HepG2 (cell line): ENCODE results near the gene CNTF. TPM values are rescaled to one million over a fixed set of nuclear protein-coding genes. Genes with fewer than 3 reads are reported as not detected.
A peak's percentile ranks its signal among the peaks of the same experiment; 100 is the strongest.

ENCODE experiments used
- BRCA1 ChIP-seq: sonication (generic); formaldehyde crosslinking; IDR thresholded peaks from 2 replicates; pipeline ENCODE4 v1.4.0; 2020; ENCODE audit warnings: missing genetic modification reagents
- CENPT ChIP-seq: sonication (generic); formaldehyde crosslinking; IDR thresholded peaks from 2 replicates; pipeline ENCODE4 v1.8.0; 2022; ENCODE audit warnings: low read depth, mild to moderate bottlenecking, moderate library complexity, missing genetic modification reagents
- DNMT1 ChIP-seq: sonication (generic); formaldehyde crosslinking; IDR thresholded peaks from 2 replicates; pipeline ENCODE4 v1.5.1; 2020; ENCODE audit warnings: mild to moderate bottlenecking, missing genetic modification reagents
- EHMT2 ChIP-seq: fragments of 200-600 bp; sonication (generic); IDR thresholded peaks from 2 replicates; pipeline ENCODE4 v1.7.0; 2017; ENCODE audit warnings: antibody characterized with exemption, low read depth, low read length, borderline replicate concordance
- FOXM1 ChIP-seq: sonication (generic); formaldehyde crosslinking; IDR thresholded peaks from 2 replicates; pipeline ENCODE4 v1.5.0; 2020; ENCODE audit warnings: missing genetic modification reagents
- GATAD2A ChIP-seq: IDR thresholded peaks from 2 replicates; pipeline ENCODE4 v1.6.1; 2016
- HES4 ChIP-seq: sonication (generic); formaldehyde crosslinking; IDR thresholded peaks from 2 replicates; pipeline ENCODE4 v1.9.0; 2021; ENCODE audit warnings: mild to moderate bottlenecking, missing genetic modification reagents, borderline replicate concordance
- IKZF1 ChIP-seq: fragments of 450-650 bp; IDR thresholded peaks from 2 replicates; pipeline ENCODE4 v1.7.1; 2016
- KDM6A ChIP-seq: IDR thresholded peaks from 2 replicates; pipeline ENCODE4 v1.6.1; 2016; ENCODE audit warnings: low read depth
- KLF16 ChIP-seq, 2 experiments: sonication (generic) in 1 of 2; formaldehyde crosslinking in 1 of 2; IDR thresholded peaks; 2 replicates each; pipeline versions ENCODE4 v1.6.1 to v1.8.0; 2016 to 2023; ENCODE audit warnings: missing genetic modification reagents in 2 of 2, missing compliant biosample characterization in 1 of 2
- KLF6 ChIP-seq: IDR thresholded peaks from 2 replicates; pipeline ENCODE4 v1.8.0; 2016; ENCODE audit warnings: missing biosample characterization, missing genetic modification reagents
- NCOA2 ChIP-seq: sonication (generic); formaldehyde crosslinking; IDR thresholded peaks from 2 replicates; pipeline ENCODE4 v1.8.0; 2022; ENCODE audit warnings: inconsistent platforms
- NFATC3 ChIP-seq: sonication (generic); formaldehyde crosslinking; IDR thresholded peaks from 2 replicates; pipeline ENCODE4 v1.5.1; 2020; ENCODE audit warnings: mild to moderate bottlenecking, missing genetic modification reagents
- PHF8 ChIP-seq: sonication (generic); formaldehyde crosslinking; IDR thresholded peaks from 2 replicates; pipeline ENCODE4 v1.5.0; 2020; ENCODE audit warnings: missing genetic modification reagents
- RAD21 ChIP-seq: fragments of 450-650 bp; formaldehyde crosslinking; IDR thresholded peaks from 2 replicates; pipeline ENCODE4 v1.5.0; 2020; ENCODE audit warnings: mild to moderate bottlenecking
- RARA ChIP-seq: IDR thresholded peaks from 2 replicates; pipeline ENCODE4 v1.6.1; 2016; ENCODE audit warnings: missing genetic modification reagents, missing compliant biosample characterization
- RNF2 ChIP-seq: fragments of 450-650 bp; conservative IDR thresholded peaks from 2 replicates; pipeline ENCODE4 v1.6.1; 2016; ENCODE audit warnings: low read depth
- TCF12 ChIP-seq, 2 experiments: fragments of 450-650 bp in 1 of 2; sonication (generic) in 1 of 2; formaldehyde crosslinking in 1 of 2; IDR thresholded peaks; 2 replicates each; pipeline versions ENCODE4 v1.6.1 to v1.8.0; 2017 to 2022; ENCODE audit warnings: antibody characterized with exemption in 1 of 2, mild to moderate bottlenecking in 1 of 2, missing genetic modification reagents in 1 of 2, moderate library complexity in 1 of 2
- ZBTB33 ChIP-seq: sonication (generic); formaldehyde crosslinking; IDR thresholded peaks from 2 replicates; pipeline ENCODE4 v1.4.0; 2020; ENCODE audit warnings: missing genetic modification reagents
- ZNF296 ChIP-seq: sonication (generic); formaldehyde crosslinking; conservative IDR thresholded peaks from 2 replicates; pipeline ENCODE4 v1.5.0; 2020; ENCODE audit warnings: mild to moderate bottlenecking, missing genetic modification reagents
- ZNF337 ChIP-seq: sonication (generic); formaldehyde crosslinking; IDR thresholded peaks from 2 replicates; pipeline ENCODE4 v1.5.1; 2020; ENCODE audit warnings: missing genetic modification reagents, low read depth, mild to moderate bottlenecking, borderline replicate concordance
- ZNF619 ChIP-seq: sonication (generic); formaldehyde crosslinking; IDR thresholded peaks from 2 replicates; pipeline ENCODE4 v1.4.0; 2020; ENCODE audit warnings: mild to moderate bottlenecking, missing genetic modification reagents
- ZNF629 ChIP-seq: sonication (generic); formaldehyde crosslinking; conservative IDR thresholded peaks from 2 replicates; pipeline ENCODE4 v1.5.0; 2020; ENCODE audit warnings: missing genetic modification reagents
- ZNF75D ChIP-seq: sonication (generic); formaldehyde crosslinking; IDR thresholded peaks from 2 replicates; pipeline ENCODE4 v1.8.1; 2023; ENCODE audit warnings: missing genetic modification reagents, mild to moderate bottlenecking, borderline replicate concordance
- ZNF83 ChIP-seq: sonication (generic); formaldehyde crosslinking; IDR thresholded peaks from 2 replicates; pipeline ENCODE4 v1.4.0; 2020; ENCODE audit warnings: missing genetic modification reagents, mild to moderate bottlenecking, borderline replicate concordance
- ZNF891 ChIP-seq: sonication (generic); formaldehyde crosslinking; IDR thresholded peaks from 2 replicates; pipeline ENCODE4 v1.5.0; 2020; ENCODE audit warnings: mild to moderate bottlenecking, missing genetic modification reagents
- polyA plus RNA-seq, 8 experiments: library from polyadenylated mRNA; depleted of rRNA in 3 of 8; stranded (reverse) in 7 of 8; unstranded in 1 of 8; fragments of >200 nt; fragmentation: Illumina TruSeq in 4 of 8; extraction: Trizol in 4 of 8; gene quantifications; 2 replicates each; pipeline versions ENCODE4 v1.2.1 to v1.2.3, GENCODE V29; 2011 to 2016; ENCODE audit warnings: low read depth in 4 of 8, missing spikeins in 1 of 8, mixed read lengths in 1 of 8; ENCODE audit not compliant: insufficient read depth in 1 of 8
- total RNA-seq, 5 experiments: library from RNA; depleted of rRNA; stranded (reverse); fragments of >200 nt; fragmentation: Illumina TruSeq; extraction: Trizol; gene quantifications; 2 replicates each; pipeline ENCODE4 v1.2.3, GENCODE V29; 2016; ENCODE audit warnings: low read depth in 1 of 5
- TF ChIP-seq, protein P1 (sequence below): sonication (generic); formaldehyde crosslinking; IDR thresholded peaks from 2 replicates; pipeline ENCODE4 v1.5.0; 2020; ENCODE audit warnings: mild to moderate bottlenecking, missing genetic modification reagents
- TF ChIP-seq, protein P2 (sequence below): sonication (generic); formaldehyde crosslinking; IDR thresholded peaks from 2 replicates; pipeline ENCODE4 v1.5.1; 2020; ENCODE audit warnings: mild to moderate bottlenecking, moderate library complexity, missing genetic modification reagents
- TF ChIP-seq, protein P3 (sequence below): sonication (generic); formaldehyde crosslinking; IDR thresholded peaks from 2 replicates; pipeline ENCODE4 v1.5.0; 2020; ENCODE audit warnings: missing genetic modification reagents

The CNTF gene
- total and polyA plus RNA-seq, 2 of the 13 experiments (the other 11 are each of a cell fraction or from before 2014, with no cell fraction given), result 0.51 to 2.3 TPM

- TF ChIP-seq ZNF296 (CRISPR knock-in tag) (no peak), ZNF891 (no peak; the same call in 1 of the 2 replicates), ZBTB33 (no peak), NFATC3 (CRISPR knock-in tag) (0 out of 2 replicates have a peak, but pooled peaks have one; percentile 74), RNF2 (no peak), NCOA2 (CRISPR knock-in tag) (no peak), ZNF337 (no peak), RARA (CRISPR knock-in tag) (no peak), ZNF619 (CRISPR knock-in tag) (no peak), TCF12 (IDR thresholded peaks at IDR 0.05) (no peak), TCF12 (CRISPR knock-in tag; IDR thresholded peaks at IDR 0.05) (no peak), IKZF1 (no peak), CENPT (no peak), FOXM1 (CRISPR knock-in tag) (no peak), ZNF83 (CRISPR knock-in tag) (no peak), GATAD2A (CRISPR knock-in tag) (0 out of 2 replicates have a peak, but pooled peaks have one; percentile 30), ZNF629 (CRISPR knock-in tag) (no peak), HES4 (CRISPR knock-in tag) (no peak), KLF16 (CRISPR knock-in tag; IDR thresholded peaks at IDR 0.05) (no peak; a peak in 1 of 4 replicates), EHMT2 (no peak), KLF6 (CRISPR knock-in tag) (no peak), DNMT1 (no peak), ZNF75D (CRISPR knock-in tag) (no peak), KDM6A (CRISPR knock-in tag) (no peak), RAD21 (no peak), PHF8 (CRISPR knock-in tag) (peak; percentile 41), BRCA1 (no peak)
- TF ChIP-seq, protein P1, sequence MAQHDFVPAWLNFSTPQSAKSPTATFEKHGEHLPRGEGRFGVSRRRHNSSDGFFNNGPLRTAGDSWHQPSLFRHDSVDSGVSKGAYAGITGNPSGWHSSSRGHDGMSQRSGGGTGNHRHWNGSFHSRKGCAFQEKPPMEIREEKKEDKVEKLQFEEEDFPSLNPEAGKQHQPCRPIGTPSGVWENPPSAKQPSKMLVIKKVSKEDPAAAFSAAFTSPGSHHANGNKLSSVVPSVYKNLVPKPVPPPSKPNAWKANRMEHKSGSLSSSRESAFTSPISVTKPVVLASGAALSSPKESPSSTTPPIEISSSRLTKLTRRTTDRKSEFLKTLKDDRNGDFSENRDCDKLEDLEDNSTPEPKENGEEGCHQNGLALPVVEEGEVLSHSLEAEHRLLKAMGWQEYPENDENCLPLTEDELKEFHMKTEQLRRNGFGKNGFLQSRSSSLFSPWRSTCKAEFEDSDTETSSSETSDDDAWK (CRISPR knock-in tag), result no peak
- TF ChIP-seq, protein P2, sequence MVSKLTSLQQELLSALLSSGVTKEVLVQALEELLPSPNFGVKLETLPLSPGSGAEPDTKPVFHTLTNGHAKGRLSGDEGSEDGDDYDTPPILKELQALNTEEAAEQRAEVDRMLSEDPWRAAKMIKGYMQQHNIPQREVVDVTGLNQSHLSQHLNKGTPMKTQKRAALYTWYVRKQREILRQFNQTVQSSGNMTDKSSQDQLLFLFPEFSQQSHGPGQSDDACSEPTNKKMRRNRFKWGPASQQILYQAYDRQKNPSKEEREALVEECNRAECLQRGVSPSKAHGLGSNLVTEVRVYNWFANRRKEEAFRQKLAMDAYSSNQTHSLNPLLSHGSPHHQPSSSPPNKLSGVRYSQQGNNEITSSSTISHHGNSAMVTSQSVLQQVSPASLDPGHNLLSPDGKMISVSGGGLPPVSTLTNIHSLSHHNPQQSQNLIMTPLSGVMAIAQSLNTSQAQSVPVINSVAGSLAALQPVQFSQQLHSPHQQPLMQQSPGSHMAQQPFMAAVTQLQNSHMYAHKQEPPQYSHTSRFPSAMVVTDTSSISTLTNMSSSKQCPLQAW (CRISPR knock-in tag), result peak; percentile 44; the same call in 1 of the 2 replicates
- TF ChIP-seq, protein P3, sequence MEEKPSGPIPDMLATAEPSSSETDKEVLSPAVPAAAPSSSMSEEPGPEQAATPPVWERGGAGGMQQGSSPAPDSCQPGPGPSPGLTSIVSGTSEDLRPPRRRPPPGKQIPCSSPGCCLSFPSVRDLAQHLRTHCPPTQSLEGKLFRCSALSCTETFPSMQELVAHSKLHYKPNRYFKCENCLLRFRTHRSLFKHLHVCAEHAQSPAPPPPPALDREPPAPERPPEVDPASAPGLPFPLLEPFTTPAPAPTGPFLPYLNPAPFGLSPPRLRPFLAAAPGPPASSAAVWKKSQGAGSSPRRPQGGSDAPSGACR, result no peak
Measured at GRCh38 chr11:58578136-58578634, 44.3 kb upstream of the CNTF start (continued).
